Ishikawa (cell line): ENCODE measurements around the gene NRXN3.

Experiments used
- CEBPB ChIP-seq: IDR thresholded peaks from 2 replicates; pipeline ENCODE4 v1.6.1; 2012
- CREB1 ChIP-seq: IDR thresholded peaks from 2 replicates; pipeline ENCODE4 v1.6.1; 2012; ENCODE audit warnings: low read depth
- EGR1 ChIP-seq: IDR thresholded peaks from 2 replicates; pipeline ENCODE4 v1.6.1; 2012
- EP300 ChIP-seq: IDR thresholded peaks from 2 replicates; pipeline ENCODE4 v1.6.1; 2012; ENCODE audit warnings: borderline replicate concordance
- FOXM1 ChIP-seq: IDR thresholded peaks from 2 replicates; pipeline ENCODE4 v1.6.1; 2012; ENCODE audit warnings: low read depth, borderline replicate concordance
- MAX ChIP-seq: IDR thresholded peaks from 2 replicates; pipeline ENCODE4 v1.6.1; 2012
- NFIC ChIP-seq: IDR thresholded peaks from 2 replicates; pipeline ENCODE4 v1.6.1; 2012
- RAD21 ChIP-seq: IDR thresholded peaks from 2 replicates; pipeline ENCODE4 v1.6.1; 2012; ENCODE audit warnings: low read depth
- REST ChIP-seq: IDR thresholded peaks from 2 replicates; pipeline ENCODE4 v1.6.1; 2012; ENCODE audit warnings: low read depth, mild to moderate bottlenecking
- TAF1 ChIP-seq: IDR thresholded peaks from 2 replicates; pipeline ENCODE4 v1.6.1; 2012; ENCODE audit warnings: low read depth, mild to moderate bottlenecking
- TCF12 ChIP-seq: IDR thresholded peaks from 2 replicates; pipeline ENCODE4 v1.6.1; 2012; ENCODE audit warnings: low read depth
- TEAD4 ChIP-seq: IDR thresholded peaks from 2 replicates; pipeline ENCODE4 v1.6.1; 2012
- YY1 ChIP-seq: IDR thresholded peaks from 2 replicates; pipeline ENCODE4 v1.6.1; 2012; ENCODE audit warnings: low read depth
- ZBTB7A ChIP-seq: IDR thresholded peaks from 2 replicates; pipeline ENCODE4 v1.6.1; 2012; ENCODE audit warnings: low read depth
- TF ChIP-seq, protein P1 (sequence below): IDR thresholded peaks from 2 replicates; pipeline ENCODE4 v1.6.1; 2012

Gene NRXN3

GRCh38 chr14:78697341-78697740 is 527.2 kb downstream of the NRXN3 start:
- TF ChIP-seq RAD21 (peak; percentile 46), YY1 (no peak)

GRCh38 chr14:78698991-78699390 is 528.8 kb downstream of the NRXN3 start:
- TF ChIP-seq TCF12 (no peak), EGR1 (no peak), CREB1 (no peak), EP300 (no peak), REST (no peak), TEAD4 (no peak), FOXM1 (no peak), MAX (no peak), NFIC (no peak), RAD21 (no peak), ZBTB7A (no peak), YY1 (no peak), TAF1 (no peak), CEBPB (no peak)
- TF ChIP-seq, protein P1, sequence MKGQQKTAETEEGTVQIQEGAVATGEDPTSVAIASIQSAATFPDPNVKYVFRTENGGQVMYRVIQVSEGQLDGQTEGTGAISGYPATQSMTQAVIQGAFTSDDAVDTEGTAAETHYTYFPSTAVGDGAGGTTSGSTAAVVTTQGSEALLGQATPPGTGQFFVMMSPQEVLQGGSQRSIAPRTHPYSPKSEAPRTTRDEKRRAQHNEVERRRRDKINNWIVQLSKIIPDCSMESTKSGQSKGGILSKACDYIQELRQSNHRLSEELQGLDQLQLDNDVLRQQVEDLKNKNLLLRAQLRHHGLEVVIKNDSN, result no peak

DNA sequence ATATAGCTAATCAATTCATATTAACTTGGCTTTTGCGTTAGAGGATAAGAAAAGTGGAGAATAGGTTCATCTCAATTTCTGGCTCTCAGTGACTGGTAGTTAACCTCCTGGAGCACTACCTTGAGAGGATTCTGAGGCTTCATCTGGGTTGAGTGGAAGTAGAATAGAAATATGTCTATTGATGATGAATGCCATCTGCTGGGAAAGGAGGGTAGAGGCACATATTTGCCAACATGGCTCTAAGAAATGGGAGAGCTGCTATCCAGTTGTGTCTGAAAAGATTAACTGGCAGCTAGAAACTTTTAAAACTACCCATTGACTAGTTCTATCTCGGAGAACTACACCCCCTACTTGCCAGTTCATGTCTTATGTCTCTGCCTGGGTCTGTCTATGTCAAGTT is 530.1 kb downstream of the NRXN3 start:
- TF ChIP-seq NFIC (no peak), TAF1 (no peak), FOXM1 (no peak), TEAD4 (no peak), EP300 (no peak), RAD21 (no peak), TCF12 (no peak), YY1 (no peak), CREB1 (no peak), EGR1 (no peak)

DNA sequence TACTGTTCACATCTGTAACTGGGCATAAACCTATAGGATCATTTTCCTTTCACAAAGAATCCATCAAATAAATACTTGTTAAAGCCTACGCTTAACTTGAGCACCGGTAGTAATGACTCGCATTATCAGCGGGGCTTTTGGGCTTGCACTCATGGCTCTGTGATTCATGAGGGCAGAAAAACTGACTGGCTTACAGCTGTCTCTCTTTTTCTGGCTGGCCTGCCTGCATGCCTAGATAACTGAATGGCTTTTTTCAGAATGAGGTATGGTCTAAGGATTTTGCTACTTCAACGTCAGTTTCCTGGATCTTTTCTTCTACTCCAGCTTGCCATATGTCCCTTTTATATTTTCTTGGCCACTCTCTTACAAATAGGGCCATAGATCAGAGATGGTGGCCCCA is 531.1 kb downstream of the NRXN3 start:
- TF ChIP-seq YY1, result no peak
- TF ChIP-seq, protein P1, result no peak
- no peak for TF ChIP-seq CREB1
- TF ChIP-seq TCF12, result no peak
- TF ChIP-seq NFIC, result no peak

- TF ChIP-seq NFIC (no peak), REST (no peak), YY1 (no peak), TAF1 (no peak), FOXM1 (no peak), MAX (no peak), TEAD4 (no peak), CREB1 (no peak), CEBPB (no peak), TCF12 (no peak), ZBTB7A (no peak), RAD21 (no peak), EGR1 (no peak), EP300 (no peak)
- TF ChIP-seq, protein P1, result no peak
Observed at GRCh38 chr14:78704965-78705364, 534.8 kb downstream of the NRXN3 start.

DNA sequence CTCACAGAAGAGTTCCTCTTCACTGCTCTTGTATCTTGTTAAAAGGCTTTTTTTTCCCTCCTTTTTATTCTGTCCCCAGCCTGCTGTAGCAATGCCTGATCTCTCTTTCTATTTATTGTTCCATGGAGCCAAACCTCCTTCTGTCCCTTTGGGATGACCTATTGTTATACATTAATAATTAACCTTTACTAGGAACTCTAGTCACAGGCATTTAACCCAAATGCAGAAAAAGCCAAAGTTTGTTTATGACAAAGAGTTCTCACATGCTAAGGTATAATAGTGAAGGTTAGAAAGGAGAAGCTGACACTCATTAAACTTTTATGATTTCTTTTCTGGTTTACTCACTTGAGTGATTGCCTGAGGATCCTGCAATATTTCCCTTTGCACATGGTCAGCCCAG is 535.8 kb downstream of the NRXN3 start:
- TF ChIP-seq FOXM1 (no peak), TAF1 (no peak), YY1 (no peak), RAD21 (no peak), CREB1 (no peak), TEAD4 (no peak), REST (no peak), CEBPB (no peak), ZBTB7A (no peak), TCF12 (no peak), MAX (no peak), NFIC (no peak), EP300 (no peak), EGR1 (no peak)
- TF ChIP-seq, protein P1, result no peak
